GM06990 (cell line): Measurements from ENCODE around the gene MORF4L2.

Experiments
- DNase-seq: peaks from one replicate; pipeline ENCODE4 v3.0.0-alpha.2; 2011; ENCODE audit not compliant: insufficient read length; ENCODE audit errors: extremely low read depth
- H3K27me3 ChIP-seq: replicated peaks from 2 replicates; pipeline ENCODE4 v1.6.0; 2011; ENCODE audit warnings: low read length; ENCODE audit not compliant: control insufficient read depth, insufficient read depth
- H3K36me3 ChIP-seq: 2 replicates; pipeline ENCODE4 v1.5.1; 2011; ENCODE audit warnings: low read length; ENCODE audit not compliant: control insufficient read depth, insufficient read depth
- H3K4me3 ChIP-seq: replicated peaks from 2 replicates; pipeline ENCODE4 v1.5.1; 2011; ENCODE audit warnings: low read depth, mild to moderate bottlenecking, control low read depth, low read length
- TF ChIP-seq, protein P1 (sequence below): IDR thresholded peaks from 2 replicates; pipeline ENCODE4 v1.5.1; 2011; ENCODE audit warnings: low read length, control low read depth, mild to moderate bottlenecking, inconsistent platforms; ENCODE audit not compliant: insufficient read depth, poor library complexity, severe bottlenecking

MORF4L2 gene, protein sequence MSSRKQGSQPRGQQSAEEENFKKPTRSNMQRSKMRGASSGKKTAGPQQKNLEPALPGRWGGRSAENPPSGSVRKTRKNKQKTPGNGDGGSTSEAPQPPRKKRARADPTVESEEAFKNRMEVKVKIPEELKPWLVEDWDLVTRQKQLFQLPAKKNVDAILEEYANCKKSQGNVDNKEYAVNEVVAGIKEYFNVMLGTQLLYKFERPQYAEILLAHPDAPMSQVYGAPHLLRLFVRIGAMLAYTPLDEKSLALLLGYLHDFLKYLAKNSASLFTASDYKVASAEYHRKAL

DNA sequence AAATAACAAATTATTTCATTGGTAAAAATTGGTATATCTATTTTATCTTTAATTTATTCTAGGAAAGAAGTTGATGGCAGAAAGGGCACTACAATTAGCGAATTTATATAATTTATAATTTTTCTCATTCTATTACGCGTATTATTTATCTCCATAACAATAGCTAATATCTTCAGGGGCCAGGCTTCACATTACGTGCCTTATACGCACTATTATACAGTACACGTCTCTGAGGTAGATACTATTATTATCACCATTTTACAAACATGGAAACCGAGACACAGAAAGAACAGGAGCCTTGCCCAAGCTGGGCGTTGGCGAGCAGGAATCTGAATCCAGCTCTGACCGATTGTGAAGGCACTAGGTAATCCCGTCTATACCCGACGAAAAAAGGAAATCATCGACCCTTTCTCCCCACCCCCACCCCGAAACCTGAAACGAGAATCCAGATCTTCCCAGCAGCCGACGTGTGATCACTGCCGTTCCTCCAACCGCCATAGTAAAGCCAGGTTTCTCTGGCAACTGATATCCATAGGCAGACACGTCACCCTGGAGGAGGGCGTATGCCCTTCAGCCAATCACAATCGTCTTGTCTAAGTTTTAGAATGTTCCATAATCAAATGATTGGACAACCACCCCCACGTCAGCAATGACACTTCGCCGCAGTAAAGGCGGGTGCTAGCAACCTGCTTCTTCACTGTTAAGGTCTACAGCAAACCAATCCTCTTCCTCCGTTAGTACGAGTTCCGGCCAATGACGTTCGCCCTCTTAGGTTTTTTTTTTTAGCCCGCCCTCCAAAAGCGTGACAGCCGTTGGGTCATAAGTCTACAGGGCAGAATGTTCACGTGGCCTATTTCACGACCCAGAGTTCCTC is at the start of gene MORF4L2:
MORF4L2 (minus strand) TSS at position 501 of the 874 bp plus-strand sequence. CDS start 9,672 bp downstream, outside the sequence.
- DNase-seq: peak; percentile 78
- TF ChIP-seq, protein P1, sequence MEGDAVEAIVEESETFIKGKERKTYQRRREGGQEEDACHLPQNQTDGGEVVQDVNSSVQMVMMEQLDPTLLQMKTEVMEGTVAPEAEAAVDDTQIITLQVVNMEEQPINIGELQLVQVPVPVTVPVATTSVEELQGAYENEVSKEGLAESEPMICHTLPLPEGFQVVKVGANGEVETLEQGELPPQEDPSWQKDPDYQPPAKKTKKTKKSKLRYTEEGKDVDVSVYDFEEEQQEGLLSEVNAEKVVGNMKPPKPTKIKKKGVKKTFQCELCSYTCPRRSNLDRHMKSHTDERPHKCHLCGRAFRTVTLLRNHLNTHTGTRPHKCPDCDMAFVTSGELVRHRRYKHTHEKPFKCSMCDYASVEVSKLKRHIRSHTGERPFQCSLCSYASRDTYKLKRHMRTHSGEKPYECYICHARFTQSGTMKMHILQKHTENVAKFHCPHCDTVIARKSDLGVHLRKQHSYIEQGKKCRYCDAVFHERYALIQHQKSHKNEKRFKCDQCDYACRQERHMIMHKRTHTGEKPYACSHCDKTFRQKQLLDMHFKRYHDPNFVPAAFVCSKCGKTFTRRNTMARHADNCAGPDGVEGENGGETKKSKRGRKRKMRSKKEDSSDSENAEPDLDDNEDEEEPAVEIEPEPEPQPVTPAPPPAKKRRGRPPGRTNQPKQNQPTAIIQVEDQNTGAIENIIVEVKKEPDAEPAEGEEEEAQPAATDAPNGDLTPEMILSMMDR: no peak
- H3K4me3 ChIP-seq: peak within 1 kb of the TSS; percentile 79
- H3K36me3 ChIP-seq: no peaks in the 10 kb centered on the region; the same call in 1 of the 2 replicates
- H3K27me3 ChIP-seq: no peaks in the 10 kb centered on the region

DNA sequence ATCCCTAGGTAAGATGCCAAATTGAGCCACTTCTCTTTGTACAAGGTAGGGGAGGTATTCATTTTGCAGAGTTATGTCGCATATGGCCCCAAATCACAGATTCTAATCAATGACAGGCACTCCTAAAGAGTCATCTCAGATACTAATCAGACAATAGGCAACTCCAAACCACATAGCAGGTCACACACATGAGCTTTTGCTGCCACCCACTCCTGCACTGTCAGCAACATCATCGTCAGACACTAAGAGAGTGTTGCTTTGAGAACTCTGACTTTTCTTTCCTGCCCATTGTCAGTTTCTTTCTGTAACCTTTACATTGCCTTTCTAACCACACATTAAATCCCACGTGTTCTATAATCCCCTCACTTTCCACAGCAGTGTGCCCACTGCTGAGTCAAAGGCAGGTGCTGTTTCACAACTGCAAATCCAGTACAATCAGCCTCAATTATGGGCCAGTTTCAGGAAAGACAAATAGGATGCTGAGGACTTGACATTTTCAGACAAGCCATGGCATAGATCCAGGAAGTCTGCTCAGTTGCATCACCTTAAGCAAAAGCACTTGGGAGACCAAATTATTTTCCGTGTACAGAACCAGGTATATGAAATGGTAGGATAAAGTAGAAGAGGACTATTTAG is 47.7 kb upstream of the MORF4L2 start:
- no peak for DNase-seq
- Histone ChIP-seq H3K4me3 (no peak overlapping the region), H3K27me3 (no peaks in the 10 kb centered on the region; the same call in 1 of the 2 replicates), H3K36me3 (no peaks in the 10 kb centered on the region)
- TF ChIP-seq, protein P1: no peak

DNA sequence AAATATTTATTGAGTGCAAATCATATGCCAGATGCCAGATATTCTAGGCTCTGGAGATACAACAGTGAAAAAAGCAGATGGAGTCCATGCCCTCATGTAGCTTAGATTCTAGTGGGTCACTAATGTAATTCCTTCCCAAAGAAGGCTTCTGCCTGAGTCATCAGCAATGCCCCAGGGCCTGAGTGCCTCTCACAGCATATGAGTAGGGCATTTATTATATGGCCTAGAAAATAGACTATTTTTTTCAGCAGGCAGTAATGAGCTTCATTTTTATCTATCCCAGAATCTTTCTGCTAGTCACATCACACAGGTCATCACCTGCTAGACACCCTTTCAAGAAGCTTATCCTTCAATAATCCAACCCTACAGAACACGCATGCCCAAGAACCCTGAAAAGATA is 46.5 kb upstream of the MORF4L2 start:
- no peaks in the 10 kb centered on the region; the same call in none of the 2 replicates for H3K27me3 ChIP-seq
- H3K36me3 ChIP-seq: no peaks in the 10 kb centered on the region
- DNase-seq: no peak
- no peak overlapping the region for H3K4me3 ChIP-seq
- TF ChIP-seq, protein P1: no peak

DNA sequence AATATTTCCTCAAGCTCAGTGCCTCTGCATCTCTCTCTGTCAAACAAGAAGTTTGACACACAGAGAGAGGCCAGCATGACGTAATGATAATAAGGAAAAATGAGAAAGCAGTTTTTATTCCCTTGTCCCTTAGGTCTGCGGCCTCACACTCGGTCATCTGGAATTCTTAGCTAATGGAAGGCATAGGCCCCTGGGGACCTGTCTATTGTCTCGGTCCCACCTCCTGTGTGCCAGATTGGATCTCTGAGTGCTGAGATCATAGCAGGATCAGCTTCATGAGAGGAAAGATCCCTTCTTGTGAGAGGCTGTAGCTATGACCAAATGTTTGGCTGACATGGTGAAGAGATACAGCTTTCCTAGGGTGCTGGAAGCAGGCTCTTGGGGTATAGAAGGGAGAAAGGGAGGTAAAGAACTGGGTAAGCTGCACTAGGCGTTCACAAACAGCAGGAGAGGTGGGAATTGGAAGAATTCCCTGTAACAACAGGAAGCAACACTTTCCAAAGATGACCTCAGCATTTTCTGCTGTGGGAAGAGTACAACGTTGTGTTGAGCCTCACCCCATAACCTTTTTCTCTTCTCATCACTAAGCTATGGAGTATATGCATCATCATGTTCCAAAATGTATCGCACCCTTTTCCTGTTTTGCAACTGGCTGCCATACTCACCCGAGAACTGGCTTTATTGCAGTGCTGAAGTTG is 44.4 kb upstream of the MORF4L2 start:
- no peak for DNase-seq
- TF ChIP-seq, protein P1: no peak
- H3K36me3 ChIP-seq: no peaks in the 10 kb centered on the region
- H3K4me3 ChIP-seq: no peak overlapping the region
- peaks cover 1% of the 10 kb centered on the region for H3K27me3 ChIP-seq

DNA sequence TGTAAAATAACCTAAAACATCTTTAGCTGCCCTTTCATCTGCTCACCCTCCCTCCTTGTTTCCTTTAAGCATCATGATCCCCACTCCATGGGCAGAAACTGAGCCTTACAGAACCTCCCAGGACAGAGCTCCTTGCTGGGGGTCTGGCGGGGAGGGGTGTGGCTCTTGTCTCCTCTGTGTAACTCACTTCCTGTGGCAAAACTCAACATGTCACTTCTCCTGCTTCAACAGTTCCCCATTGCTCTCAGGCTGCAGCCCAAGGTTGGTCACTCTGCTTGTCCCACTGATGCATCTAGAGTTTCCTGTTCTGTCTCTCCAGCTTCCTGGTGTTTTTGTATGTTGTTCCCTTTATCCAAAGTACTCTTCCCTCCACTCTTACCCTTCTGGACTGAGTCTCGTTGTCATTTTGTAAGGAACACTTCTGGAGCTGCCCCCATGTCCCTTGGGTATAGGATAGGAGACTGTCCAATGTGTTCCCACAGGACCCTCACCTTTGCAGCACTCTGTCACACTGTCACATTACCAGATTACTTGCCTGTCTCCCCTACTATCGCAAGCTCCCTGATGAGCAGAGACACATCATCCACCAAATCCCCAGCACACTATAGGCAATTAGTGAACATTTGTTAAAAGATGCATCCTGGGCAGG is 43.8 kb upstream of the MORF4L2 start:
- no peaks in the 10 kb centered on the region for H3K36me3 ChIP-seq
- no peak for DNase-seq
- H3K4me3 ChIP-seq: no peak overlapping the region
- TF ChIP-seq, protein P1: no peak
- H3K27me3 ChIP-seq: peaks cover 1% of the 10 kb centered on the region
